WTC11 (cell line): Measurements from ENCODE around the gene A1CF. TPM values are rescaled to one million over a fixed set of nuclear protein-coding genes. Genes with fewer than 3 reads are reported as not detected.
A peak's percentile ranks its signal among the peaks of the same experiment; 100 is the strongest.
"Not testable (repeated sequence)": the region's sequence is repeated elsewhere in the genome, so short reads cannot be mapped to it uniquely, and the experiment has no call there.

ENCODE experiments used
- ATAC-seq: fragments of 200-7000 bp; cut with Tn5 transposase; 2 replicates; pipeline ENCODE4 v1.10.0; 2021; ENCODE audit warnings: mild to moderate bottlenecking, moderate library complexity
- CTCF ChIA-PET: fragments of 300-600 bp; sonication (Branson Sonifier 250); formaldehyde crosslinking; loops from one replicate; lab custom pipeline; 2021; ENCODE audit warnings: antibody characterized with exemption; lab: Charles Lee
- POLR2A ChIA-PET: fragments of 350-600 bp; sonication (Branson Sonifier 250); formaldehyde crosslinking; loops from one replicate; lab custom pipeline; 2021; ENCODE audit warnings: antibody characterized with exemption; lab: Charles Lee
- DNase-seq: peaks from one replicate; pipeline ENCODE4 v3.0.0; 2021; ENCODE audit warnings: low spot score
- H3K27ac Mint-ChIP-seq: 2 replicates; pipeline ENCODE4 v1.8.0; 2021; ENCODE audit warnings: mixed read lengths
- H3K27me3 Mint-ChIP-seq: 2 replicates; pipeline ENCODE4 v1.8.0; 2021; ENCODE audit warnings: low read depth, mild to moderate bottlenecking, moderate library complexity, mixed read lengths
- H3K36me3 Mint-ChIP-seq: 2 replicates; pipeline ENCODE4 v1.8.0; 2021; ENCODE audit warnings: mixed read lengths
- H3K4me1 Mint-ChIP-seq: 2 replicates; pipeline ENCODE4 v1.8.0; 2022; ENCODE audit warnings: mixed read lengths
- H3K4me3 Mint-ChIP-seq: 2 replicates; pipeline ENCODE4 v1.8.0; 2021; ENCODE audit warnings: mild to moderate bottlenecking, moderate library complexity, mixed read lengths
- H3K9me3 Mint-ChIP-seq: 2 replicates; pipeline ENCODE4 v1.8.0; 2021; ENCODE audit warnings: mixed read lengths
- CBFB ChIP-seq: sonication (generic); formaldehyde crosslinking; IDR thresholded peaks from 2 replicates; pipeline ENCODE4 v1.8.1; 2022; ENCODE audit warnings: mild to moderate bottlenecking, low read depth, missing genetic modification reagents
- CREM ChIP-seq: sonication (generic); formaldehyde crosslinking; IDR thresholded peaks from 2 replicates; pipeline ENCODE4 v1.8.1; 2022; ENCODE audit warnings: mild to moderate bottlenecking, missing genetic modification reagents, moderate library complexity
- GABPB1 ChIP-seq: sonication (generic); formaldehyde crosslinking; IDR thresholded peaks from 2 replicates; pipeline ENCODE4 v1.8.1; 2023; ENCODE audit warnings: mild to moderate bottlenecking, missing genetic modification reagents
- KAT7 ChIP-seq: sonication (generic); formaldehyde crosslinking; IDR thresholded peaks from 2 replicates; pipeline ENCODE4 v1.8.1; 2023; ENCODE audit warnings: missing genetic modification reagents, mild to moderate bottlenecking, borderline replicate concordance
- NFYB ChIP-seq: sonication (generic); formaldehyde crosslinking; conservative IDR thresholded peaks from 2 replicates; pipeline ENCODE4 v1.8.0; 2022; ENCODE audit warnings: low read depth, missing genetic modification reagents
- NR1H2 ChIP-seq: sonication (generic); formaldehyde crosslinking; IDR thresholded peaks from 2 replicates; pipeline ENCODE4 v1.9.0; 2021; ENCODE audit warnings: mild to moderate bottlenecking, moderate library complexity, missing genetic modification reagents
- TEAD1 ChIP-seq: sonication (generic); formaldehyde crosslinking; IDR thresholded peaks from 2 replicates; pipeline ENCODE4 v1.8.0; 2022; ENCODE audit warnings: mild to moderate bottlenecking, missing genetic modification reagents
- total RNA-seq: library from RNA; stranded (reverse); gene quantifications from 3 replicates; pipeline ENCODE4 v1.2.3, GENCODE V29; 2021
- TF ChIP-seq, protein P1 (sequence below): sonication (generic); formaldehyde crosslinking; IDR thresholded peaks from 2 replicates; pipeline ENCODE4 v1.8.1; 2022; ENCODE audit warnings: missing genetic modification reagents, borderline replicate concordance
- TF ChIP-seq, protein P2 (sequence below): sonication (generic); formaldehyde crosslinking; IDR thresholded peaks from 2 replicates; pipeline ENCODE4 v1.8.0; 2022; ENCODE audit warnings: mild to moderate bottlenecking, missing genetic modification reagents
- TF ChIP-seq, protein P3 (sequence below): sonication (generic); formaldehyde crosslinking; IDR thresholded peaks from 2 replicates; pipeline ENCODE4 v1.8.0; 2022; ENCODE audit warnings: mild to moderate bottlenecking, missing genetic modification reagents
- TF ChIP-seq, protein P4 (sequence below): sonication (generic); formaldehyde crosslinking; IDR thresholded peaks from 2 replicates; pipeline ENCODE4 v1.8.0; 2022; ENCODE audit warnings: mild to moderate bottlenecking, missing genetic modification reagents
- TF ChIP-seq, protein P5 (sequence below): sonication (generic); formaldehyde crosslinking; conservative IDR thresholded peaks from 2 replicates; pipeline ENCODE4 v1.8.1; 2023; ENCODE audit warnings: mild to moderate bottlenecking, low read depth, missing genetic modification reagents, moderate library complexity
- TF ChIP-seq, protein P6 (sequence below): sonication (generic); formaldehyde crosslinking; IDR thresholded peaks from 2 replicates; pipeline ENCODE4 v1.8.0; 2022; ENCODE audit warnings: mild to moderate bottlenecking, missing genetic modification reagents
- TF ChIP-seq, protein P7 (sequence below): fragments of 250-450 bp; sonication (Bioruptor Pico); IDR thresholded peaks from 2 replicates; pipeline ENCODE4 v1.9.0; 2021; ENCODE audit warnings: mild to moderate bottlenecking
- TF ChIP-seq, protein P8 (sequence below): sonication (generic); formaldehyde crosslinking; IDR thresholded peaks from 2 replicates; pipeline ENCODE4 v1.8.1; 2022; ENCODE audit warnings: mild to moderate bottlenecking, missing genetic modification reagents, moderate library complexity, borderline replicate concordance

A1CF gene
- total RNA-seq, 1 experiment from 2014 or later: 0.07 TPM

DNA sequence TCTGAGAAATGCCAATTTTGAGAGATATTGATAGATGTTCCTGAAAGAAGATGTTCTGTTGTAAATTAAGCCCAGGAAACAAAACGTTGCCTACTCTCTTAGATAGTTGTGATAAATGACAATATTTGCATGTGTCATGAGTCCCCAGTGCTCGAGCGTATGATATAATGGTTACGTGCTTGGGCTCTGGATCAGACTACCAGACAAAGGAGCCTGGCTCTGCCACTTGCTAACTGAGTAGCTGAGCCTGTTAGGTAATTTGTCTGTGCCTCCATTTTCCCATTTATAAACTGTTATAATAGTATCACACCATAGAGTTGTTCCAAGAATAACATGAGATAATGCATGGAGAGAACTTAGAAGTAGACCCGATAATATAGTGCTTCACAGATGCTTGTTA lies 1.8 kb downstream of the A1CF start (continued):
- TF ChIP-seq CBFB (no peak), TEAD1 (CRISPR knock-in tag) (no peak), NFYB (no peak)
- TF ChIP-seq, protein P1, sequence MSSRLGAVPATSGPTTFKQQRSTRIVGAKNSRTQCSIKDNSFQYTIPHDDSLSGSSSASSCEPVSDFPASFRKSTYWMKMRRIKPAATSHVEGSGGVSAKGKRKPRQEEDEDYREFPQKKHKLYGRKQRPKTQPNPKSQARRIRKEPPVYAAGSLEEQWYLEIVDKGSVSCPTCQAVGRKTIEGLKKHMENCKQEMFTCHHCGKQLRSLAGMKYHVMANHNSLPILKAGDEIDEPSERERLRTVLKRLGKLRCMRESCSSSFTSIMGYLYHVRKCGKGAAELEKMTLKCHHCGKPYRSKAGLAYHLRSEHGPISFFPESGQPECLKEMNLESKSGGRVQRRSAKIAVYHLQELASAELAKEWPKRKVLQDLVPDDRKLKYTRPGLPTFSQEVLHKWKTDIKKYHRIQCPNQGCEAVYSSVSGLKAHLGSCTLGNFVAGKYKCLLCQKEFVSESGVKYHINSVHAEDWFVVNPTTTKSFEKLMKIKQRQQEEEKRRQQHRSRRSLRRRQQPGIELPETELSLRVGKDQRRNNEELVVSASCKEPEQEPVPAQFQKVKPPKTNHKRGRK (CRISPR knock-in tag): no peak
- TF ChIP-seq, protein P2, sequence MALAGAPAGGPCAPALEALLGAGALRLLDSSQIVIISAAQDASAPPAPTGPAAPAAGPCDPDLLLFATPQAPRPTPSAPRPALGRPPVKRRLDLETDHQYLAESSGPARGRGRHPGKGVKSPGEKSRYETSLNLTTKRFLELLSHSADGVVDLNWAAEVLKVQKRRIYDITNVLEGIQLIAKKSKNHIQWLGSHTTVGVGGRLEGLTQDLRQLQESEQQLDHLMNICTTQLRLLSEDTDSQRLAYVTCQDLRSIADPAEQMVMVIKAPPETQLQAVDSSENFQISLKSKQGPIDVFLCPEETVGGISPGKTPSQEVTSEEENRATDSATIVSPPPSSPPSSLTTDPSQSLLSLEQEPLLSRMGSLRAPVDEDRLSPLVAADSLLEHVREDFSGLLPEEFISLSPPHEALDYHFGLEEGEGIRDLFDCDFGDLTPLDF: no peak
- TF ChIP-seq, protein P3, sequence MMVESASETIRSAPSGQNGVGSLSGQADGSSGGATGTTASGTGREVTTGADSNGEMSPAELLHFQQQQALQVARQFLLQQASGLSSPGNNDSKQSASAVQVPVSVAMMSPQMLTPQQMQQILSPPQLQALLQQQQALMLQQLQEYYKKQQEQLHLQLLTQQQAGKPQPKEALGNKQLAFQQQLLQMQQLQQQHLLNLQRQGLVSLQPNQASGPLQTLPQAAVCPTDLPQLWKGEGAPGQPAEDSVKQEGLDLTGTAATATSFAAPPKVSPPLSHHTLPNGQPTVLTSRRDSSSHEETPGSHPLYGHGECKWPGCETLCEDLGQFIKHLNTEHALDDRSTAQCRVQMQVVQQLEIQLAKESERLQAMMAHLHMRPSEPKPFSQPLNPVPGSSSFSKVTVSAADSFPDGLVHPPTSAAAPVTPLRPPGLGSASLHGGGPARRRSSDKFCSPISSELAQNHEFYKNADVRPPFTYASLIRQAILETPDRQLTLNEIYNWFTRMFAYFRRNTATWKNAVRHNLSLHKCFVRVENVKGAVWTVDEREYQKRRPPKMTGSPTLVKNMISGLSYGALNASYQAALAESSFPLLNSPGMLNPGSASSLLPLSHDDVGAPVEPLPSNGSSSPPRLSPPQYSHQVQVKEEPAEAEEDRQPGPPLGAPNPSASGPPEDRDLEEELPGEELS (CRISPR knock-in tag): no peak
- TF ChIP-seq, protein P4, sequence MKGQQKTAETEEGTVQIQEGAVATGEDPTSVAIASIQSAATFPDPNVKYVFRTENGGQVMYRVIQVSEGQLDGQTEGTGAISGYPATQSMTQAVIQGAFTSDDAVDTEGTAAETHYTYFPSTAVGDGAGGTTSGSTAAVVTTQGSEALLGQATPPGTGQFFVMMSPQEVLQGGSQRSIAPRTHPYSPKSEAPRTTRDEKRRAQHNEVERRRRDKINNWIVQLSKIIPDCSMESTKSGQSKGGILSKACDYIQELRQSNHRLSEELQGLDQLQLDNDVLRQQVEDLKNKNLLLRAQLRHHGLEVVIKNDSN (CRISPR knock-in tag): no peak

DNA sequence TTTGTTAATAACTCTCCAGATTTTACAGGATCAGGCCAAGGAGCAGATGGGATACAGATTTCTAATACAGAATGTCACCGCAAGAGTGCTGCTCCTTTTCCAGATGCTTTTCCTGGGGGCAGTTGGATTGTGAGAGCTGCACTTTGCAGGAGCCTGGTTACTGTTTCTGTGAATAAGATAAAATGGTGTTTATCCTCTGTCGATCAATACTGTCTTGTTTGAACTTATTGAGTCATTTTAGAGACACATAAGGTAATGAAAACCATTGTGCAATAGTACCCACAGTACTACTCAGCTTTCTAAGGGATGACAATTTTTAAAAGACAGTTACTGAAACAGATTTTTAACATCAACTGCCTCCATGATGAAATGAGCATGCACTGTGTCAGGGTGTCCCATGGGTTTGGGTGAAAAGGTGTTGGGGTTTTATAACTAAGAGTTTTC lies 2.9 kb downstream of the A1CF start:
- TF ChIP-seq KAT7 (CRISPR knock-in tag) (no peak), GABPB1 (CRISPR knock-in tag) (peak; percentile 89)
- no peaks in the 10 kb centered on the region for H3K36me3 Mint-ChIP-seq
- no peaks in the 10 kb centered on the region for H3K4me1 Mint-ChIP-seq
- no peak overlapping the region for H3K27ac Mint-ChIP-seq
- no peak for ATAC-seq
- H3K27me3 Mint-ChIP-seq: no peaks in the 10 kb centered on the region
- H3K9me3 Mint-ChIP-seq: no peaks in the 10 kb centered on the region
- DNase-seq: no peak
- no peak overlapping the region for H3K4me3 Mint-ChIP-seq
- ChIA-PET POLR2A (no interaction called here), CTCF (no interaction called here)

DNA sequence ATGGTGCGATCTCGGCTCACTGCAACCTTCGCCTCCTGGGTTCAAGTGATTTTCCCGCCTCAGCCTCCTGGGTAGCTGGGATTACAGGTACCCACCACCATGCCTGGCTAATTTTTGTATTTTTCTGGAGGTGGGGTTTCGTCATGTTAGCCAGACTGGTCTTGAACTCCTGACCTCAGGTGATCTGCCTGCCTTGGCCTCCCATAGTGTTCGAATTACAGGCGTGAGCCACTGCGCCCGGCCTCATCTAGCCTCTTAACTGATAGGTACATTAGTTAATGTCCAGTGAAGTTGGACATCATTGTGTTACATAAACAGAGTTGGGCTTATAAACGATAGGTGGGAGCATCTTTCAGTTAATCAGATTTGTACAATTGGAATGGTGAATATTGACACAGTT lies 4.4 kb downstream of the A1CF start:
- ATAC-seq, H3K4me3 Mint-ChIP-seq, H3K36me3 Mint-ChIP-seq, H3K27ac Mint-ChIP-seq, H3K9me3 Mint-ChIP-seq, H3K4me1 Mint-ChIP-seq, POLR2A ChIA-PET, H3K27me3 Mint-ChIP-seq, DNase-seq, CTCF ChIA-PET: not testable (repeated sequence)

DNA sequence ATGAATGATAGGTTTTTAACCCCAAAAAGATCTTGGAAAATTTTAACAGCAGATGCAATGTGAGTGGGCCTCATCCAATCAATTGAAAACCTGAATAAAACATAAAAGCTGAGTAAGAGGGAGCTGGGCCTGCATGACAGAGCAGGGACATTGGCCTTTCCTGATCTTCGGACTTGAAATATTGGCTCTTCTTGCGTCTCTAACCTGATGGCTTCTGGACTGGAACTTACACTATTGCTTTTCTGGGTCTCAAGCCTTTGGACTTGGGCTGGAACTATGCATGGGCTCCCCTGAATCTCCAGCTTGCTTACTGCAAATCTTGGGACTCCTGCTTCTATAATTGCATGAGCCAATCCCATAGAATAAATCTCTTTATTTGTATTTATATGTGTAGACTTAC lies 9.0 kb downstream of the A1CF start:
- POLR2A ChIA-PET: no interaction called here
- H3K4me3 Mint-ChIP-seq: no peak overlapping the region

More for the DNA sequence above, 9.0 kb downstream of the A1CF start:
- CTCF ChIA-PET: no interaction called here
- Mint-ChIP-seq H3K27me3 (no peaks in the 10 kb centered on the region), H3K4me1 (no peaks in the 10 kb centered on the region; the same call in 1 of the 2 replicates), H3K36me3 (no peaks in the 10 kb centered on the region), H3K9me3 (no peaks in the 10 kb centered on the region), H3K27ac (no peak overlapping the region)
- DNase-seq (no peak), ATAC-seq (no peak)
- TF ChIP-seq, protein P5, sequence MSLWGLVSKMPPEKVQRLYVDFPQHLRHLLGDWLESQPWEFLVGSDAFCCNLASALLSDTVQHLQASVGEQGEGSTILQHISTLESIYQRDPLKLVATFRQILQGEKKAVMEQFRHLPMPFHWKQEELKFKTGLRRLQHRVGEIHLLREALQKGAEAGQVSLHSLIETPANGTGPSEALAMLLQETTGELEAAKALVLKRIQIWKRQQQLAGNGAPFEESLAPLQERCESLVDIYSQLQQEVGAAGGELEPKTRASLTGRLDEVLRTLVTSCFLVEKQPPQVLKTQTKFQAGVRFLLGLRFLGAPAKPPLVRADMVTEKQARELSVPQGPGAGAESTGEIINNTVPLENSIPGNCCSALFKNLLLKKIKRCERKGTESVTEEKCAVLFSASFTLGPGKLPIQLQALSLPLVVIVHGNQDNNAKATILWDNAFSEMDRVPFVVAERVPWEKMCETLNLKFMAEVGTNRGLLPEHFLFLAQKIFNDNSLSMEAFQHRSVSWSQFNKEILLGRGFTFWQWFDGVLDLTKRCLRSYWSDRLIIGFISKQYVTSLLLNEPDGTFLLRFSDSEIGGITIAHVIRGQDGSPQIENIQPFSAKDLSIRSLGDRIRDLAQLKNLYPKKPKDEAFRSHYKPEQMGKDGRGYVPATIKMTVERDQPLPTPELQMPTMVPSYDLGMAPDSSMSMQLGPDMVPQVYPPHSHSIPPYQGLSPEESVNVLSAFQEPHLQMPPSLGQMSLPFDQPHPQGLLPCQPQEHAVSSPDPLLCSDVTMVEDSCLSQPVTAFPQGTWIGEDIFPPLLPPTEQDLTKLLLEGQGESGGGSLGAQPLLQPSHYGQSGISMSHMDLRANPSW (CRISPR knock-in tag): no peak
- no peak for TF ChIP-seq CREM
- no peak for TF ChIP-seq NR1H2 (CRISPR knock-in tag)
- TF ChIP-seq, protein P6, sequence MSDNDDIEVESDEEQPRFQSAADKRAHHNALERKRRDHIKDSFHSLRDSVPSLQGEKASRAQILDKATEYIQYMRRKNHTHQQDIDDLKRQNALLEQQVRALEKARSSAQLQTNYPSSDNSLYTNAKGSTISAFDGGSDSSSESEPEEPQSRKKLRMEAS (CRISPR knock-in tag): no peak
- TF ChIP-seq, protein P7, sequence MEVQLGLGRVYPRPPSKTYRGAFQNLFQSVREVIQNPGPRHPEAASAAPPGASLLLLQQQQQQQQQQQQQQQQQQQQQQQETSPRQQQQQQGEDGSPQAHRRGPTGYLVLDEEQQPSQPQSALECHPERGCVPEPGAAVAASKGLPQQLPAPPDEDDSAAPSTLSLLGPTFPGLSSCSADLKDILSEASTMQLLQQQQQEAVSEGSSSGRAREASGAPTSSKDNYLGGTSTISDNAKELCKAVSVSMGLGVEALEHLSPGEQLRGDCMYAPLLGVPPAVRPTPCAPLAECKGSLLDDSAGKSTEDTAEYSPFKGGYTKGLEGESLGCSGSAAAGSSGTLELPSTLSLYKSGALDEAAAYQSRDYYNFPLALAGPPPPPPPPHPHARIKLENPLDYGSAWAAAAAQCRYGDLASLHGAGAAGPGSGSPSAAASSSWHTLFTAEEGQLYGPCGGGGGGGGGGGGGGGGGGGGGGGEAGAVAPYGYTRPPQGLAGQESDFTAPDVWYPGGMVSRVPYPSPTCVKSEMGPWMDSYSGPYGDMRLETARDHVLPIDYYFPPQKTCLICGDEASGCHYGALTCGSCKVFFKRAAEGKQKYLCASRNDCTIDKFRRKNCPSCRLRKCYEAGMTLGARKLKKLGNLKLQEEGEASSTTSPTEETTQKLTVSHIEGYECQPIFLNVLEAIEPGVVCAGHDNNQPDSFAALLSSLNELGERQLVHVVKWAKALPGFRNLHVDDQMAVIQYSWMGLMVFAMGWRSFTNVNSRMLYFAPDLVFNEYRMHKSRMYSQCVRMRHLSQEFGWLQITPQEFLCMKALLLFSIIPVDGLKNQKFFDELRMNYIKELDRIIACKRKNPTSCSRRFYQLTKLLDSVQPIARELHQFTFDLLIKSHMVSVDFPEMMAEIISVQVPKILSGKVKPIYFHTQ (CRISPR knock-in tag): no peak
- TF ChIP-seq, protein P3 (CRISPR knock-in tag): no peak
- TF ChIP-seq, protein P8, sequence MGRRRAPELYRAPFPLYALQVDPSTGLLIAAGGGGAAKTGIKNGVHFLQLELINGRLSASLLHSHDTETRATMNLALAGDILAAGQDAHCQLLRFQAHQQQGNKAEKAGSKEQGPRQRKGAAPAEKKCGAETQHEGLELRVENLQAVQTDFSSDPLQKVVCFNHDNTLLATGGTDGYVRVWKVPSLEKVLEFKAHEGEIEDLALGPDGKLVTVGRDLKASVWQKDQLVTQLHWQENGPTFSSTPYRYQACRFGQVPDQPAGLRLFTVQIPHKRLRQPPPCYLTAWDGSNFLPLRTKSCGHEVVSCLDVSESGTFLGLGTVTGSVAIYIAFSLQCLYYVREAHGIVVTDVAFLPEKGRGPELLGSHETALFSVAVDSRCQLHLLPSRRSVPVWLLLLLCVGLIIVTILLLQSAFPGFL (CRISPR knock-in tag): no peak
